Astrocyte (in vitro differentiated cells and primary cell): ENCODE measurements around the gene PDCD10. TPM values are rescaled to one million over a fixed set of nuclear protein-coding genes. Genes with fewer than 3 reads are reported as not detected.

Experiments used
- DNase-seq: peaks from one replicate; pipeline ENCODE4 v3.0.0-alpha.2; 2010; ENCODE audit warnings: low read depth
- FAIRE-seq: peaks from 2 replicates; lab custom pipeline; 2011; peaks lifted over from hg19 to GRCh38; lab: Jason Lieb, UNC
- H2AFZ ChIP-seq: 2 replicates; pipeline ENCODE4 v1.6.0; 2012; ENCODE audit warnings: low read depth, low read length, inconsistent platforms
- H3K27ac ChIP-seq: 2 replicates; pipeline ENCODE4 v1.5.1; 2011; ENCODE audit warnings: low read depth, low read length, inconsistent platforms
- H3K27me3 ChIP-seq: 2 replicates; pipeline ENCODE4 v1.6.0; 2011; ENCODE audit warnings: low read length, inconsistent platforms; ENCODE audit not compliant: insufficient read depth
- H3K36me3 ChIP-seq: 2 replicates; pipeline ENCODE4 v1.5.1; 2011; ENCODE audit warnings: low read length, inconsistent platforms; ENCODE audit not compliant: insufficient read depth
- H3K4me1 ChIP-seq: 2 replicates; pipeline ENCODE4 v1.5.1; 2011; ENCODE audit warnings: low read length, inconsistent platforms; ENCODE audit not compliant: insufficient read depth
- H3K4me2 ChIP-seq: 2 replicates; pipeline ENCODE4 v1.6.0; 2012; ENCODE audit warnings: low read length, inconsistent platforms
- H3K4me3 ChIP-seq: 2 replicates; pipeline ENCODE4 v1.5.1; 2011; ENCODE audit warnings: low read depth, mild to moderate bottlenecking, low read length, inconsistent platforms; ENCODE audit not compliant: insufficient read depth
- H3K79me2 ChIP-seq: 2 replicates; pipeline ENCODE4 v1.6.0; 2012; ENCODE audit warnings: mild to moderate bottlenecking, low read length, inconsistent platforms; ENCODE audit not compliant: insufficient read depth
- H3K9ac ChIP-seq: 2 replicates; pipeline ENCODE4 v1.6.0; 2012; ENCODE audit warnings: mild to moderate bottlenecking, low read length, inconsistent platforms
- H3K9me3 ChIP-seq: 2 replicates; pipeline ENCODE4 v1.5.1; 2012; ENCODE audit warnings: low read depth, mild to moderate bottlenecking, low read length, inconsistent platforms; ENCODE audit not compliant: insufficient read depth
- H4K20me1 ChIP-seq: 2 replicates; pipeline ENCODE4 v1.6.0; 2012; ENCODE audit warnings: low read length, inconsistent platforms; ENCODE audit not compliant: insufficient read depth
- H3K27ac Mint-ChIP-seq: one replicate; pipeline ENCODE4 v1.8.0; 2021; ENCODE audit warnings: mild to moderate bottlenecking, mixed read lengths; ENCODE audit not compliant: unreplicated experiment
- H3K27me3 Mint-ChIP-seq: one replicate; pipeline ENCODE4 v1.8.0; 2021; ENCODE audit warnings: low read depth, mixed read lengths; ENCODE audit not compliant: unreplicated experiment
- H3K36me3 Mint-ChIP-seq: one replicate; pipeline ENCODE4 v1.8.0; 2021; ENCODE audit warnings: low read depth, mixed read lengths; ENCODE audit not compliant: unreplicated experiment
- H3K4me1 Mint-ChIP-seq: one replicate; pipeline ENCODE4 v1.8.0; 2021; ENCODE audit warnings: low read depth, mixed read lengths; ENCODE audit not compliant: unreplicated experiment
- H3K4me3 Mint-ChIP-seq: one replicate; pipeline ENCODE4 v1.8.0; 2021; ENCODE audit warnings: mild to moderate bottlenecking, moderate library complexity, mixed read lengths; ENCODE audit not compliant: unreplicated experiment
- H3K9me3 Mint-ChIP-seq: one replicate; pipeline ENCODE4 v1.8.0; 2021; ENCODE audit warnings: mild to moderate bottlenecking, mixed read lengths; ENCODE audit not compliant: unreplicated experiment
- EZH2 ChIP-seq: IDR thresholded peaks from 2 replicates; pipeline ENCODE4 v1.6.1; 2012; ENCODE audit warnings: mild to moderate bottlenecking, low read length, inconsistent platforms; ENCODE audit not compliant: insufficient read depth
- total RNA-seq: library from RNA; stranded (reverse); gene quantifications from 2 replicates; pipeline ENCODE4 v1.2.1, GENCODE V29; 2021
- TF ChIP-seq, protein P1 (sequence below): IDR thresholded peaks from 2 replicates; pipeline ENCODE4 v1.5.1; 2011; ENCODE audit warnings: low read depth, mild to moderate bottlenecking, inconsistent platforms, low read length, moderate library complexity; ENCODE audit not compliant: insufficient read depth

Gene PDCD10
- total RNA-seq, 1 donor from 2014 or later: 66.9 TPM

DNA sequence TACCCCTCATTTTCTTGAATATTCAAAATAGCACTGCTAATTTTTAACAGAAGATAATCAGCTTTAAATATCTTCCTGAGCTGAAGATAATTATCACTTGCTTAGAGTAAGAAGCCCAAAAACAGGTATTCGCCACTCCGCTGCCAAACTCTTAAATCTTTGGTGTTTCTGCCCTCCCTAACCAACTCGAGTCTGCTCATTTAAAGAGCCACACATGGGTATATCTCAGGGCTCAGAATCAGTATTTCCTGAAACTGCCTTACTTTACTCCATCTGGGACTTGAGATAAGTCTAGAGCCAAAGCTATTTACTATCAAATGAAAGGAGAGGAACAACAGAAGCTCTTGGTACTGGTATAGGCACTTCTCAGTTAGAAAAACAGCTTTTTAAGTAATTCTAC lies 10.8 kb downstream of the PDCD10 start:
- Mint-ChIP-seq H3K27ac (no peak overlapping the region), H3K9me3 (no peaks in the 10 kb centered on the region), H3K27me3 (no peaks in the 10 kb centered on the region), H3K36me3 (no peaks in the 10 kb centered on the region), H3K4me1 (peaks cover 32% of the 10 kb centered on the region), H3K4me3 (no peak overlapping the region)
- no peak for FAIRE-seq
- no peak overlapping the region for H3K4me3 ChIP-seq
- H3K4me1 ChIP-seq: peaks cover 7% of the 10 kb centered on the region
- no peak overlapping the region for H3K4me2 ChIP-seq
- TF ChIP-seq, protein P1, sequence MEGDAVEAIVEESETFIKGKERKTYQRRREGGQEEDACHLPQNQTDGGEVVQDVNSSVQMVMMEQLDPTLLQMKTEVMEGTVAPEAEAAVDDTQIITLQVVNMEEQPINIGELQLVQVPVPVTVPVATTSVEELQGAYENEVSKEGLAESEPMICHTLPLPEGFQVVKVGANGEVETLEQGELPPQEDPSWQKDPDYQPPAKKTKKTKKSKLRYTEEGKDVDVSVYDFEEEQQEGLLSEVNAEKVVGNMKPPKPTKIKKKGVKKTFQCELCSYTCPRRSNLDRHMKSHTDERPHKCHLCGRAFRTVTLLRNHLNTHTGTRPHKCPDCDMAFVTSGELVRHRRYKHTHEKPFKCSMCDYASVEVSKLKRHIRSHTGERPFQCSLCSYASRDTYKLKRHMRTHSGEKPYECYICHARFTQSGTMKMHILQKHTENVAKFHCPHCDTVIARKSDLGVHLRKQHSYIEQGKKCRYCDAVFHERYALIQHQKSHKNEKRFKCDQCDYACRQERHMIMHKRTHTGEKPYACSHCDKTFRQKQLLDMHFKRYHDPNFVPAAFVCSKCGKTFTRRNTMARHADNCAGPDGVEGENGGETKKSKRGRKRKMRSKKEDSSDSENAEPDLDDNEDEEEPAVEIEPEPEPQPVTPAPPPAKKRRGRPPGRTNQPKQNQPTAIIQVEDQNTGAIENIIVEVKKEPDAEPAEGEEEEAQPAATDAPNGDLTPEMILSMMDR: no peak
- TF ChIP-seq EZH2: no peak
- H3K27ac ChIP-seq: no peak overlapping the region
- H2AFZ ChIP-seq: no peak overlapping the region
- peaks cover 77% of the 10 kb centered on the region for H4K20me1 ChIP-seq
- DNase-seq: no peak
- H3K27me3 ChIP-seq: no peaks in the 10 kb centered on the region
- no peak overlapping the region for H3K9ac ChIP-seq
- H3K36me3 ChIP-seq: peaks cover 4% of the 10 kb centered on the region
- H3K79me2 ChIP-seq: peaks cover 89% of the 10 kb centered on the region
- no peaks in the 10 kb centered on the region for H3K9me3 ChIP-seq

DNA sequence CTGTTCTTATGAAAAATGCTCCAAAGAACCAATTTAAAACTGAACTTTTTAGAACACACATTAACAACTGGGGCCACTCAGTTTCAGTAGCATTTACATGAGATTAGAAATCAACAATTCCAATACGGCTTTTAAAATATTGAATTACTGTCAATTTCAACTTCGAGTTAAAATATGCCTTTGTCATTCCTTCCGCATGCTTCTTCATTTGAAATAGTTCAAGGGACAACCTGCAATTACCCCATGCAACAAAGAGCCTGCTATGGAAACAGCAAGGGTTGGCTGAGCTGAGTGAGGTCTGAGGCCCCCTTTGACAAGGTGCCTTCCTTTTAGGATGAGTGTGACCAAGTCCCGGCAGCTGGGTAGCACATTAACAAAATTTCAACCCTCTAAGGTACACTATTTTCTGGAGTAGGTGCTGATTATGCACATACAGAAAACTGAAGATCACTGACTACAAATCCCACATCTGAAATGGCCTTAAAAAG lies 11.6 kb downstream of the PDCD10 start:
- no peak overlapping the region for H3K4me2 ChIP-seq
- no peak for DNase-seq
- Mint-ChIP-seq H3K4me1 (peaks cover 24% of the 10 kb centered on the region), H3K9me3 (no peaks in the 10 kb centered on the region), H3K36me3 (peaks cover 3% of the 10 kb centered on the region), H3K27me3 (no peaks in the 10 kb centered on the region), H3K4me3 (no peak overlapping the region), H3K27ac (no peak overlapping the region)
- H4K20me1 ChIP-seq: peaks cover 69% of the 10 kb centered on the region
- TF ChIP-seq EZH2: no peak
- TF ChIP-seq, protein P1: no peak
- no peak overlapping the region for H3K27ac ChIP-seq
- H3K27me3 ChIP-seq: no peaks in the 10 kb centered on the region
- no peak for FAIRE-seq
- no peaks in the 10 kb centered on the region for H3K4me1 ChIP-seq
- H3K36me3 ChIP-seq: peaks cover 12% of the 10 kb centered on the region
- H3K79me2 ChIP-seq: peaks cover 81% of the 10 kb centered on the region
- H3K9me3 ChIP-seq: no peaks in the 10 kb centered on the region
- no peak overlapping the region for H2AFZ ChIP-seq
- H3K4me3 ChIP-seq: no peak overlapping the region
- no peak overlapping the region for H3K9ac ChIP-seq

DNA sequence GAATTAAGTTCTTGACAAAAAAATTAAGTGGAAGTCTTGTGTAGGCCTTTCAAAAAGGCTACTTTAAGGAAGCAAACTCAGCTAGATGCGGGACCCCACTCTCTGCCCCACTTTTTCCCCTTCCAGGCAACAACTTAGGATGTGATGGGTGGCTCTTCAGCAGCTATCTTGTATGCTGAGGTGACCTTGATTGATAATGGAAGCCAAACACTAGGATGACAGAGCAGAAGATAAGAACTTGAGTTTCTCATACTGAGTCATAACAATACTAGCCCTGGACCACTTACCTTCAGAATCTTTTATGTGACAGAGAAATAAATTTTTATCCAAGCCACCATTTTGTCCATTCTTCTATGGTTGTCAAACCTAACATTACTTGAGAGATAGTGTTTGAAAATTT lies 16.1 kb downstream of the PDCD10 start:
- no peak overlapping the region for H3K27ac ChIP-seq
- Mint-ChIP-seq H3K36me3 (peaks cover 8% of the 10 kb centered on the region), H3K4me1 (peaks cover 9% of the 10 kb centered on the region), H3K9me3 (peaks cover 3% of the 10 kb centered on the region), H3K4me3 (no peak overlapping the region), H3K27me3 (no peaks in the 10 kb centered on the region), H3K27ac (no peak overlapping the region)
- no peak overlapping the region for H2AFZ ChIP-seq
- H3K79me2 ChIP-seq: peaks cover 76% of the 10 kb centered on the region
- H3K4me3 ChIP-seq: no peak overlapping the region
- DNase-seq (no peak), FAIRE-seq (no peak)
- H4K20me1 ChIP-seq: peaks cover 56% of the 10 kb centered on the region
- no peak overlapping the region for H3K9ac ChIP-seq
- H3K4me1 ChIP-seq: no peaks in the 10 kb centered on the region
- TF ChIP-seq, protein P1: no peak
- TF ChIP-seq EZH2: no peak
- no peak overlapping the region for H3K4me2 ChIP-seq
- no peaks in the 10 kb centered on the region for H3K9me3 ChIP-seq
- no peaks in the 10 kb centered on the region for H3K27me3 ChIP-seq
- peaks cover 12% of the 10 kb centered on the region for H3K36me3 ChIP-seq
